PC-3 (cell line): ENCODE measurements around the gene ZIC4. TPM values are rescaled to one million over a fixed set of nuclear protein-coding genes. Genes with fewer than 3 reads are reported as not detected.
A peak's percentile ranks its signal among the peaks of the same experiment; 100 is the strongest.

Experiments used
- ATAC-seq: fragments of 200-7000 bp; cut with Tn5 transposase; 2 replicates; pipeline ENCODE4 v1.9.1; 2020; ENCODE audit warnings: mild to moderate bottlenecking, moderate library complexity
- BruUV-seq: library from RNA; stranded (reverse); fragments of 400-500 nt; replicated peaks from 2 replicates; lab custom pipeline; 2021; lab: Mats Ljungman, UMichigan
- CTCF ChIA-PET: fragments of 300-600 bp; sonication (Branson Sonifier 250); formaldehyde crosslinking; loops from one replicate; lab custom pipeline; 2022; ENCODE audit warnings: antibody characterized with exemption; lab: Charles Lee
- POLR2A ChIA-PET: fragments of 300-600 bp; sonication (Branson Sonifier 250); formaldehyde crosslinking; loops from one replicate; lab custom pipeline; 2022; ENCODE audit warnings: antibody characterized with exemption; ENCODE audit not compliant: unreplicated experiment; lab: Charles Lee
- DNase-seq: peaks from one replicate; pipeline ENCODE4 v3.0.0-alpha.2; 2015
- H2AFZ ChIP-seq: fragments of 300-600 bp; sonication (generic); 2 replicates; pipeline ENCODE4 v1.6.0; 2016; ENCODE audit warnings: antibody characterized with exemption, low read length
- H3F3A ChIP-seq: fragments of 300-600 bp; sonication (generic); one replicate; pipeline ENCODE4 v1.6.0; 2017; ENCODE audit warnings: antibody characterized with exemption, low read length, control low read depth, mild to moderate bottlenecking; ENCODE audit not compliant: unreplicated experiment
- H3K27ac ChIP-seq: fragments of 300-600 bp; sonication (generic); 2 replicates; pipeline ENCODE4 v1.5.1; 2016; ENCODE audit warnings: mild to moderate bottlenecking, low read length
- H3K27me3 ChIP-seq: fragments of 300-600 bp; sonication (generic); 2 replicates; pipeline ENCODE4 v1.6.1; 2016; ENCODE audit warnings: low read length, mixed read lengths
- H3K36me3 ChIP-seq: fragments of 300-600 bp; sonication (generic); 2 replicates; pipeline ENCODE4 v1.6.1; 2016; ENCODE audit warnings: low read depth, mixed run types, low read length, mixed read lengths
- H3K4me1 ChIP-seq: fragments of 300-600 bp; sonication (generic); 2 replicates; pipeline ENCODE4 v1.5.1; 2016; ENCODE audit warnings: low read length; ENCODE audit not compliant: insufficient read depth
- H3K4me2 ChIP-seq: fragments of 300-600 bp; sonication (generic); 2 replicates; pipeline ENCODE4 v1.6.0; 2016; ENCODE audit warnings: low read length
- H3K4me3 ChIP-seq: fragments of 300-600 bp; sonication (generic); 2 replicates; pipeline ENCODE4 v1.5.1; 2016; ENCODE audit warnings: mild to moderate bottlenecking, low read length, mixed read lengths
- H3K79me2 ChIP-seq: fragments of 300-600 bp; sonication (generic); 2 replicates; pipeline ENCODE4 v1.6.1; 2017; ENCODE audit warnings: low read length, mixed read lengths
- H3K9ac ChIP-seq: fragments of 300-600 bp; sonication (generic); 2 replicates; pipeline ENCODE4 v1.6.0; 2016; ENCODE audit warnings: mild to moderate bottlenecking, low read length
- H3K9me2 ChIP-seq: fragments of 300-600 bp; sonication (generic); replicated peaks from 2 replicates; pipeline ENCODE4 v1.6.1; 2016; ENCODE audit warnings: mixed run types, low read length, mixed read lengths
- H3K9me3 ChIP-seq: fragments of 300-600 bp; sonication (generic); 2 replicates; pipeline ENCODE4 v1.6.1; 2016; ENCODE audit warnings: low read length, mixed read lengths
- H4K20me1 ChIP-seq: fragments of 300-600 bp; sonication (generic); 2 replicates; pipeline ENCODE4 v1.6.1; 2016; ENCODE audit warnings: low read length, mixed read lengths
- CTCF ChIP-seq: fragments of 300-600 bp; sonication (generic); conservative IDR thresholded peaks from 2 replicates; pipeline ENCODE4 v1.5.1; 2017; ENCODE audit warnings: antibody characterized with exemption, low read depth, mild to moderate bottlenecking, low read length
- EZH2 ChIP-seq: fragments of 300-600 bp; sonication (generic); IDR thresholded peaks from one replicate; pipeline ENCODE4 v1.6.1; 2017; ENCODE audit warnings: antibody characterized with exemption, mild to moderate bottlenecking, low read length; ENCODE audit not compliant: unreplicated experiment
- EZH2phosphoT487 ChIP-seq: fragments of 300-600 bp; sonication (generic); IDR thresholded peaks from 2 replicates; pipeline ENCODE4 v1.6.1; 2018; ENCODE audit warnings: mild to moderate bottlenecking, antibody characterized with exemption, low read length, borderline replicate concordance
- intact Hi-C: fragments of 100-400 bp; cut with micrococcal nuclease; formaldehyde crosslinking; loops from 2 replicates; pipeline ENCODE4 v1.9.0; 2023
- total RNA-seq: library from RNA; depleted of rRNA; stranded (reverse); fragments of >200 nt; gene quantifications from 2 replicates; pipeline ENCODE4 v1.2.3, GENCODE V29; 2014

Gene ZIC4
- total RNA-seq, 1 experiment from 2014 or later: not detected

GRCh38 chr3:147370349-147370748, 36.0 kb downstream of the ZIC4 start:
- Histone ChIP-seq H2AFZ (no peak overlapping the region), H3K27me3 (peaks cover 92% of the 10 kb centered on the region), H3K79me2 (no peaks in the 10 kb centered on the region), H3K4me1 (no peaks in the 10 kb centered on the region), H4K20me1 (0 out of 2 replicates have a peak, but pooled peaks cover 3% of the 10 kb centered on the region), H3K9me2 (0 out of 2 replicates have a peak, but pooled peaks cover 3% of the 10 kb centered on the region), H3K9me3 (no peaks in the 10 kb centered on the region), H3K27ac (no peak overlapping the region), H3K4me3 (no peak overlapping the region), H3K36me3 (no peaks in the 10 kb centered on the region), H3K9ac (no peak overlapping the region), H3F3A (no peaks in the 10 kb centered on the region), H3K4me2 (no peak overlapping the region)
- no peak for DNase-seq
- no TSS peak for BruUV-seq
- intact Hi-C loops: no loop called here
- TF ChIP-seq EZH2 (no peak), CTCF (no peak), EZH2phosphoT487 (no peak; the same call in 1 of the 2 replicates)
- no peak for ATAC-seq
- ChIA-PET POLR2A (no interaction called here), CTCF (no interaction called here)

- no peak overlapping the region for H3K27ac ChIP-seq
- H3K4me3 ChIP-seq: no peak overlapping the region
- DNase-seq: no peak
- H3K9me3 ChIP-seq: no peaks in the 10 kb centered on the region
- CTCF ChIA-PET: no interaction called here
- H2AFZ ChIP-seq: no peak overlapping the region
- no peak overlapping the region for H3K9ac ChIP-seq
- TF ChIP-seq EZH2: no peak
- TF ChIP-seq EZH2phosphoT487: 0 out of 2 replicates have a peak, but pooled peaks have one; percentile 9
- no peak overlapping the region for H3K4me2 ChIP-seq
- no peaks in the 10 kb centered on the region for H3K4me1 ChIP-seq
- BruUV-seq: no TSS peak
- H3K9me2 ChIP-seq: 0 out of 2 replicates have a peak, but pooled peaks cover 3% of the 10 kb centered on the region
- H4K20me1 ChIP-seq: 0 out of 2 replicates have a peak, but pooled peaks cover 3% of the 10 kb centered on the region
- ATAC-seq: no peak
- H3K36me3 ChIP-seq: no peaks in the 10 kb centered on the region
- H3K27me3 ChIP-seq: peaks cover 92% of the 10 kb centered on the region
- intact Hi-C loops: no loop called here
- POLR2A ChIA-PET: no interaction called here
- H3K79me2 ChIP-seq: no peaks in the 10 kb centered on the region
- no peaks in the 10 kb centered on the region for H3F3A ChIP-seq
Measured at GRCh38 chr3:147369661-147370123, 36.7 kb downstream of the ZIC4 start.

GRCh38 chr3:147369231-147369630, 37.1 kb downstream of the ZIC4 start:
- no peak for TF ChIP-seq CTCF
- TF ChIP-seq EZH2: no peak
- no peak for TF ChIP-seq EZH2phosphoT487
- BruUV-seq: no TSS peak
- POLR2A ChIA-PET: no interaction called here
- CTCF ChIA-PET: no interaction called here
- Histone ChIP-seq H3K79me2 (no peaks in the 10 kb centered on the region), H3F3A (no peaks in the 10 kb centered on the region), H3K36me3 (no peaks in the 10 kb centered on the region), H4K20me1 (0 out of 2 replicates have a peak, but pooled peaks cover 3% of the 10 kb centered on the region), H3K9me2 (0 out of 2 replicates have a peak, but pooled peaks cover 3% of the 10 kb centered on the region), H3K4me2 (no peak overlapping the region), H3K4me3 (no peak overlapping the region), H3K4me1 (no peaks in the 10 kb centered on the region), H3K9ac (no peak overlapping the region), H2AFZ (no peak overlapping the region), H3K27me3 (peaks cover 94% of the 10 kb centered on the region), H3K9me3 (no peaks in the 10 kb centered on the region), H3K27ac (no peak overlapping the region)
- DNase-seq (no peak), ATAC-seq (no peak)
- intact Hi-C loops: no loop called here
